ENCODE measurements around the gene GPR31. TPM values are rescaled to one million over a fixed set of nuclear protein-coding genes. Genes with fewer than 3 reads are reported as not detected.
"Not testable (repeated sequence)": the region's sequence is repeated elsewhere in the genome, so short reads cannot be mapped to it uniquely, and the experiment has no call there.

The GPR31 gene
- polyA plus RNA-seq (ENCODE audit: insufficient read length in 4 of 4), result not detected

- DNase-seq (ENCODE audit: low read depth in 4 of 4, low spot score in 3 of 4), result no peak
These were observed at the start of gene GPR31 for GRCh38 chr6:167157863-167158262. Gene GPR31 (minus strand): TSS chr6:167157980. CDS start chr6:167157831, 149 bp downstream.

GRCh38 chr6:167207527-167207926 lies 49.7 kb upstream of the GPR31 start:
- no peak for DNase-seq (ENCODE audit: low read depth in 4 of 4, low spot score in 3 of 4)

- not testable (repeated sequence) for DNase-seq (ENCODE audit: low read depth in 4 of 4, low spot score in 3 of 4)
These were observed 47.5 kb upstream of the GPR31 start for GRCh38 chr6:167205316-167205715.

GRCh38 chr6:167204059-167204348 lies 46.2 kb upstream of the GPR31 start:
- not testable (repeated sequence) for DNase-seq (ENCODE audit: low read depth in 4 of 4, low spot score in 3 of 4)

GRCh38 chr6:167203261-167204058 lies 45.7 kb upstream of the GPR31 start:
- DNase-seq (ENCODE audit: low read depth in 4 of 4, low spot score in 3 of 4), result not testable (repeated sequence)

- not testable (repeated sequence) for DNase-seq (ENCODE audit: low read depth in 4 of 4, low spot score in 3 of 4)
These were observed 44.8 kb upstream of the GPR31 start for GRCh38 chr6:167202613-167203012.

- DNase-seq (ENCODE audit: low read depth in 4 of 4, low spot score in 3 of 4), result no peak
These were observed 43.0 kb upstream of the GPR31 start for GRCh38 chr6:167200806-167201205.

GRCh38 chr6:167195941-167196610 lies 38.3 kb upstream of the GPR31 start:
- not testable (repeated sequence) for DNase-seq (ENCODE audit: low read depth in 4 of 4, low spot score in 3 of 4)

GRCh38 chr6:167193515-167194125 lies 35.8 kb upstream of the GPR31 start:
- DNase-seq (ENCODE audit: low read depth in 4 of 4, low spot score in 3 of 4), result not testable (repeated sequence)

GRCh38 chr6:167191043-167191583 lies 33.3 kb upstream of the GPR31 start:
- DNase-seq (ENCODE audit: low read depth in 4 of 4, low spot score in 3 of 4), result not testable (repeated sequence)

- not testable (repeated sequence) for DNase-seq (ENCODE audit: low read depth in 4 of 4, low spot score in 3 of 4)
These were observed 29.5 kb upstream of the GPR31 start for GRCh38 chr6:167187275-167187674.

GRCh38 chr6:167185101-167185500 lies 27.3 kb upstream of the GPR31 start:
- DNase-seq (ENCODE audit: low read depth in 4 of 4, low spot score in 3 of 4), result not testable (repeated sequence)

GRCh38 chr6:167182913-167183314 lies 25.1 kb upstream of the GPR31 start:
- DNase-seq (ENCODE audit: low read depth in 4 of 4, low spot score in 3 of 4), result not testable (repeated sequence)

- not testable (repeated sequence) for DNase-seq (ENCODE audit: low read depth in 4 of 4, low spot score in 3 of 4)
These were observed 23.6 kb upstream of the GPR31 start for GRCh38 chr6:167181351-167181750.

- not testable (repeated sequence) for DNase-seq (ENCODE audit: low read depth in 4 of 4, low spot score in 3 of 4)
These were observed 22.3 kb upstream of the GPR31 start for GRCh38 chr6:167180086-167180485.

GRCh38 chr6:167178896-167179655 lies 21.3 kb upstream of the GPR31 start:
- DNase-seq (ENCODE audit: low read depth in 4 of 4, low spot score in 3 of 4), result not testable (repeated sequence)

- DNase-seq (ENCODE audit: low read depth in 4 of 4, low spot score in 3 of 4), result not testable (repeated sequence)
These were observed 19.5 kb upstream of the GPR31 start for GRCh38 chr6:167177271-167177670.

- not testable (repeated sequence) for DNase-seq (ENCODE audit: low read depth in 4 of 4, low spot score in 3 of 4)
These were observed 14.2 kb upstream of the GPR31 start for GRCh38 chr6:167172011-167172410.

- DNase-seq (ENCODE audit: low read depth in 4 of 4, low spot score in 3 of 4), result not testable (repeated sequence)
These were observed 13.5 kb upstream of the GPR31 start for GRCh38 chr6:167171300-167171699.

- DNase-seq (ENCODE audit: low read depth in 4 of 4, low spot score in 3 of 4), result not testable (repeated sequence)
These were observed 12.1 kb upstream of the GPR31 start for GRCh38 chr6:167169867-167170266.

All from left renal pelvis (tissue), 4 donors.